A549 treated with Hydrocortisone at 1 μM for 4 hours (cell line): ENCODE data around the gene NPY2R. TPM values are rescaled to one million over a fixed set of nuclear protein-coding genes. Genes with fewer than 3 reads are reported as not detected.

ENCODE experiments used
- total RNA-seq: library from RNA; stranded (reverse); fragments of 200-300 nt; extraction: Qiagen RNA extraction; gene quantifications from 5 replicates; pipeline ENCODE4 v1.2.3, GENCODE V29; 2022

NPY2R gene, protein sequence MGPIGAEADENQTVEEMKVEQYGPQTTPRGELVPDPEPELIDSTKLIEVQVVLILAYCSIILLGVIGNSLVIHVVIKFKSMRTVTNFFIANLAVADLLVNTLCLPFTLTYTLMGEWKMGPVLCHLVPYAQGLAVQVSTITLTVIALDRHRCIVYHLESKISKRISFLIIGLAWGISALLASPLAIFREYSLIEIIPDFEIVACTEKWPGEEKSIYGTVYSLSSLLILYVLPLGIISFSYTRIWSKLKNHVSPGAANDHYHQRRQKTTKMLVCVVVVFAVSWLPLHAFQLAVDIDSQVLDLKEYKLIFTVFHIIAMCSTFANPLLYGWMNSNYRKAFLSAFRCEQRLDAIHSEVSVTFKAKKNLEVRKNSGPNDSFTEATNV
- total RNA-seq, result not detected in 5 replicates

DNA sequence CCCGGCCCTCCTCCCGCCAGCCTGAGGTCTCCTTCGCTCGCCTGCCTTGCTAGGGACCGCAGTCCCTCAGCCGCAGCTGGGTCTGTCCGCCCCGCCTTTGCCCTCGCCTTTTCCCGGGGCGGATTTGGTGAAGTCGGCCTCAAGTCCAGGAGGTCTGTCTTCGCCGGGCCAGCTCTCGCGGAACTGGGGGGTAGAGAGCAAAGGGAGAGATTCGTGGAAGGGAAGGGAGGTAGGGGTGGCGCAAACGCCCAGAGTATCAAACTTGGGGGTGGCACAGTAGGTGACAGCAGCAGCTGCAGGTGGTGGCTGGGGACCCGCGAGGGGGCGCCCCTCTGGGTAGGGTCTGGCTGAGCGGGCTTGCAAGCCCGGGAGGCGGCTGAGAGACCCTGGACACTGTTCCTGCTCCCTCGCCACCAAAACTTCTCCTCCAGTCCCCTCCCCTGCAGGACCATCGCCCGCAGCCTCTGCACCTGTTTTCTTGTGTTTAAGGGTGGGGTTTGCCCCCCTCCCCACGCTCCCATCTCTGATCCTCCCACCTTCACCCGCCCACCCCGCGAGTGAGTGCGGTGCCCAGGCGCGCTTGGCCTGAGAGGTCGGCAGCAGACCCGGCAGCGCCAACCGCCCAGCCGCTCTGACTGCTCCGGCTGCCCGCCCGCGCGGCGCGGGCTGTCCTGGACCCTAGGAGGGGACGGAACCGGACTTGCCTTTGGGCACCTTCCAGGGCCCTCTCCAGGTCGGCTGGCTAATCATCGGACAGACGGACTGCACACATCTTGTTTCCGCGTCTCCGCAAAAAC is at the start of gene NPY2R:
Gene NPY2R (plus strand): TSS at position 379 of the 797 bp plus-strand sequence. CDS start 5,304 bp downstream, outside the sequence.

Other genes starting within 250 kb of the NPY2R start
- gene MAP9, start 168.3 kb downstream of the NPY2R start, total RNA-seq, result 3.3 to 5.5 TPM (median 4.9 TPM) in 5 replicates